ENCODE results near the gene TMEM181.

- TF ChIP-seq POLR2A (IDR thresholded peaks at IDR 0.05; ENCODE audit: low read depth, low read length) = no peak
- TF ChIP-seq POLR2AphosphoS5 (IDR thresholded peaks at IDR 0.05; ENCODE audit: low read depth, low read length) = no peak
- no peak for TF ChIP-seq TAF1 (IDR thresholded peaks at IDR 0.05; ENCODE audit: low read depth, low read length)
- TF ChIP-seq POU2F2 (IDR thresholded peaks at IDR 0.05; ENCODE audit: low read depth, low read length) = no peak
- TF ChIP-seq SPI1 (IDR thresholded peaks at IDR 0.05; ENCODE audit: low read depth, low read length) = no peak
Measured at GRCh38 chr6:158655569-158656450, 95.9 kb downstream of the TMEM181 start.
